GM12892 (cell line): ENCODE data around the gene COPS9.

Source experiments
- POLR2A ChIP-seq: IDR thresholded peaks from 2 replicates; pipeline ENCODE4 v1.6.1; 2011; ENCODE audit warnings: low read depth, low read length, control low read depth
- POLR2AphosphoS5 ChIP-seq: IDR thresholded peaks from 2 replicates; pipeline ENCODE4 v1.6.1; 2011; ENCODE audit warnings: low read depth, low read length, control low read depth
- TAF1 ChIP-seq: IDR thresholded peaks from 2 replicates; pipeline ENCODE4 v1.6.1; 2011; ENCODE audit warnings: low read depth, mild to moderate bottlenecking, control low read depth, low read length, borderline replicate concordance

DNA sequence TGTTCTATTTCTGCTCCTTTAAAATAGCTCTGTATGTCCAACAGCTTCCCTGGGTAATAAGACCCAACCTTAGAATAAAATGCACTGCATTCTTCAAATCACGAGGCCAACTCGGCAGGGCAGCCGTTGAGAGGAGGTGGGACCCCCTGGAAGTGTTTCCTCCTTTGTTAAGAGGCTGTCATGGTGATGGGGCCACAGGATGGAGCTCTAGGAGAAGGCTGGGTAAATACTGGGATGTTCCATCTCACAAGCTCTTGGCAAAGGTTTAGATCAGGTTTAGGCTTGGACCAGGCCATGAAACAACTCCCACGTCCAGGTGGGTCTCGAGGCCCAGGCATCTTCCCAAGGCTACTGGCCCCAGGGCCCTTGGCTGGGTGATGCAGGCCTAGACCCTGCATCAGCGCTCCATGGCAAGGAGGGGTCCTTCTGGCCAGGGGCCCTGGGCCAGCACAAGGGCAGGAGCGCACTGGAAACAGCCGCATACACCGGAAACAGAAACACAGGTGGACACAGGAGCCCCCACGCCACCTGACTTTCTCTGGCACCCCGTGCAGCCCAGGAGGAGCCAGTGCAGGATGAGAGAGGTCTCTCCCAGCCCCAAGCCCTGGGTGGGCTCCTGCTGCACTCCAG, 43.2 kb upstream of the COPS9 start:
- no peak for TF ChIP-seq TAF1
- TF ChIP-seq POLR2A, result no peak
- no peak for TF ChIP-seq POLR2AphosphoS5
